Measurements from ENCODE around the gene SYS1. TPM values are rescaled to one million over a fixed set of nuclear protein-coding genes. Genes with fewer than 3 reads are reported as not detected.

Gene SYS1
- total RNA-seq, 2 donors from 2014 or later, result 14.2 to 15.3 TPM

GRCh38 chr20:45400346-45401031 is 37.5 kb downstream of the SYS1 start:
- no peak for DNase-seq
- H3K27ac ChIP-seq, result no peak overlapping the region
- intact Hi-C loops (cut with DNase I), result no loop called here
- H3K9me3 ChIP-seq, result peaks cover 0 to 10% (median 0%) of the 10 kb centered on the region in 3 donors
- TF ChIP-seq POLR2A (IDR thresholded peaks at IDR 0.05) (no peak), CTCF (IDR thresholded peaks at IDR 0.05) (no peak)
- WGBS, 2 donors, result 91 to 94% methylated on average over 6 of the region's 6 CpGs
- H3K4me1 ChIP-seq, result peaks cover 2% of the 10 kb centered on the region
- no peak overlapping the region for H3K4me3 ChIP-seq
- no peaks in the 10 kb centered on the region for H3K27me3 ChIP-seq
- no peaks in the 10 kb centered on the region for H3K36me3 ChIP-seq (replicated peaks in 1 of 2; ENCODE audit: insufficient read depth in 1 of 2, low read depth in 2 of 2)
- ATAC-seq, result no peak

GRCh38 chr20:45402946-45403345 is 40.0 kb downstream of the SYS1 start:
- no peaks in the 10 kb centered on the region for H3K27me3 ChIP-seq
- no peak overlapping the region for H3K27ac ChIP-seq
- peaks cover 19% of the 10 kb centered on the region for H3K4me1 ChIP-seq
- 95 to 96% methylated on average over 1 of the region's 1 CpG for WGBS, 2 donors
- H3K9me3 ChIP-seq, result peaks cover 0 to 10% (median 0%) of the 10 kb centered on the region in 3 donors
- no peaks in the 10 kb centered on the region for H3K36me3 ChIP-seq (replicated peaks in 1 of 2; ENCODE audit: insufficient read depth in 1 of 2, low read depth in 2 of 2)
- TF ChIP-seq CTCF (IDR thresholded peaks at IDR 0.05), result no peak
- no peak for TF ChIP-seq POLR2A (IDR thresholded peaks at IDR 0.05)
- H3K4me3 ChIP-seq, result no peak overlapping the region
- DNase-seq (no peak), ATAC-seq (no peak)
- intact Hi-C loops (cut with DNase I), result no loop called here

DNA sequence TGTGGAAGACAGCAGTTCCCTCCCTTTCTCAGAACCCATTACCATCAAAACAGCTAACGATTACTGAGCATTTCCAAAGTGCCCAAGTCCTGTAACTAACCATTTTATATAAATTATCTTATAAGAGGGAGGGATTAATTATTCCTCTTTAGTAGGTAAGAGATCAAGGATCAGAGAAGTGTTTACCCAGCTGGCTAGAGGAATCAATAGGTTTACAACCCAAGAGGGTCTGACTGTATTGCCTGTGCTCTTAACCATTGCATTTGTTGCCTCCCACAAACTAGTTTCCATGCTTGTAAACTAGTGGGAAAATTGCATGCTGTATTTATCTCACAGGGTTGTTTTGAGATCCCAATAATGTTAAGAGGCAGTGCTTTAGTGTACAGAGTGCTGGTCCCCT is 41.5 kb downstream of the SYS1 start:
- H3K4me3 ChIP-seq, result no peak overlapping the region
- intact Hi-C loops (cut with DNase I), result no loop called here
- H3K36me3 ChIP-seq (replicated peaks in 1 of 2; ENCODE audit: insufficient read depth in 1 of 2, low read depth in 2 of 2), result peaks cover 0 to 3% of the 10 kb centered on the region in 2 donors
- H3K4me1 ChIP-seq, result peaks cover 19% of the 10 kb centered on the region
- H3K27ac ChIP-seq, result no peak overlapping the region
- WGBS, 2 donors, result 78 to 81% methylated on average over 1 of the region's 1 CpG
- peaks cover 0 to 10% (median 0%) of the 10 kb centered on the region in 3 donors for H3K9me3 ChIP-seq
- TF ChIP-seq POLR2A (IDR thresholded peaks at IDR 0.05), result no peak
- no peak for TF ChIP-seq CTCF (IDR thresholded peaks at IDR 0.05)
- H3K27me3 ChIP-seq, result no peaks in the 10 kb centered on the region
- ATAC-seq (no peak), DNase-seq (no peak)

DNA sequence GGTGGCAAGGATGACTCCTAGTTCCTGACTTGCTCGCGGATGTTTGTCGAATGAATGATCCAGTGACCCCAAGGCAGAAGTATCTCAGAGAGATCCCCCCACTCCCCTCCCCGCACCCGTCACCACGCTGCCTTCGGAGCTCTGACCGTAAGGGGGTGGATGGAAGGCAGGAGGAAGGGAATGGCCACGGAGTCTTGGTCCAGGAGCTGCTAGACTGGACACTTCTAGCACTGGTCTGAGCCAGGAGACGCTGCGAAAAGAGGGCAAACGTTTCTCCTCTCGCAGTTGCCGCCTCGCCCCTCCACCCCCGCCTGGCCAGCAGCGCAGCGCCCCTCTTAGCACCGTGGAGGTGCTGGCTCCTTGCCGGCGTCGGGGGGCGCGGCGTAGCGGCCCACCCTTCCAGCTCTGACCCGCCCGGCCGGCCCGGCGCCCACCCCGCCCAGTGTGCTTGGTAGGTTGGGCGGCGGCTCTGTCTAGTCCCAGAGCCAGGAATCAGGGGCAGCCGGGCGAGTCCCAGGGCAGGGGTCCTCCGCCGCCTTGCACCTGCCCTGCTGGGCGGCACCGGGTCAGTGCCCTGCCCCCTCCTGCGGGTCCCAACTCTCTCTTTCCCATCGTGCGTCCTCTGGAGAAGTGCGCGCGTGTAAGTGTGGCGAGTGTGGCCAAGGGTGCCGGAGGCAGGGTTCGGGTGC is 42.8 kb downstream of the SYS1 start:
- Histone ChIP-seq H3K27ac (peak overlapping the region; percentile 72 to 79 (median 76)), H3K27me3 (no peaks in the 10 kb centered on the region), H3K9me3 (peaks cover 0 to 5% (median 0%) of the 10 kb centered on the region in 3 donors), H3K4me1 (peaks cover 19% of the 10 kb centered on the region), H3K36me3 (replicated peaks in 1 of 2; ENCODE audit: insufficient read depth in 1 of 2, low read depth in 2 of 2) (peaks cover 0 to 6% of the 10 kb centered on the region in 2 donors), H3K4me3 (peak overlapping the region; percentile 73 to 90)
- 2 to 3% methylated on average over 14 to 49 of the region's 49 CpGs for WGBS, 2 donors
- intact Hi-C loops (cut with DNase I), result no loop called here
- TF ChIP-seq CTCF (IDR thresholded peaks at IDR 0.05), result no peak
- no peak for TF ChIP-seq POLR2A (IDR thresholded peaks at IDR 0.05)
- ATAC-seq (peak; percentile 47), DNase-seq (peak in 1 of 4 donors; percentile 18)
